Left forelimb (tissue), 1 donor: ENCODE results near the gene RAB11A.

Experiments used
- DNase-seq: peaks from one replicate; pipeline ENCODE4 v3.0.0-alpha.2; 2018; ENCODE audit warnings: low spot score

RAB11A gene

DNA sequence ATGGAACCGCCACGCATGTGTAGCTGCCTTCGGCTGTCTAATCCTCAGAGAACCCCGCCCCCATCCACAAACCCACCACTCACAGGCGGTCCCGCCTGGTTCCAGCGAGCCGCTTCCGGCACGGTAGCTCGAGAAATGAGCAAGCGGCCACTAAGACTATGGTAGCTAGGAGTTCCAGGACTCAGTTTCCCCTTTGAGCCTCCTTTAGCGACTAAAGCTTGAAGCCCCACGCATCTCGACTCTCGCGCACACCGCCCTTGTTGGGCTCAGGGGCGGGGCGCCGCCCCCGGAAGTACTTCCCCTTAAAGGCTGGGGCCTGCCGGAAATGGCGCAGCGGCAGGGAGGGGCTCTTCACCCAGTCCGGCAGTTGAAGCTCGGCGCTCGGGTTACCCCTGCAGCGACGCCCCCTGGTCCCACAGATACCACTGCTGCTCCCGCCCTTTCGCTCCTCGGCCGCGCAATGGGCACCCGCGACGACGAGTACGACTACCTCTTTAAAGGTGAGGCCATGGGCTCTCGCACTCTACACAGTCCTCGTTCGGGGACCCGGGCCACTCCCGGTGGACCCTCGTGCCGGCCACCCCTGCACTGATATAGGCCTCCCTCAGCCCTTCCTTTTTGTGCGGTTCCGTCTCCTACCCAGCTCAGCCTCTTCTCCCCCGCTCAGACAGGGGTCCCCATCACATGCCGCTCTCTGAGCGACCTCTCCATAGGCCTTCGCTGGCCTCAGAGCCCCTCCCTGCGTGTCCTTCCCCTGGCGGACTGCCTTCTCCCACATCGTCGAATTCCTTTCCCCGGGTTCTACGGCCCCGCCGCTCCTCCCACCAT, at the start of gene RAB11A:
TSS of gene RAB11A (plus strand) at position 366 of the 828 bp plus-strand sequence. CDS start at position 461, 95 bp downstream.
- DNase-seq: peak; percentile 98

GRCh38 chr15:65819563-65819960, 49.7 kb upstream of the RAB11A start:
- no peak for DNase-seq

DNA sequence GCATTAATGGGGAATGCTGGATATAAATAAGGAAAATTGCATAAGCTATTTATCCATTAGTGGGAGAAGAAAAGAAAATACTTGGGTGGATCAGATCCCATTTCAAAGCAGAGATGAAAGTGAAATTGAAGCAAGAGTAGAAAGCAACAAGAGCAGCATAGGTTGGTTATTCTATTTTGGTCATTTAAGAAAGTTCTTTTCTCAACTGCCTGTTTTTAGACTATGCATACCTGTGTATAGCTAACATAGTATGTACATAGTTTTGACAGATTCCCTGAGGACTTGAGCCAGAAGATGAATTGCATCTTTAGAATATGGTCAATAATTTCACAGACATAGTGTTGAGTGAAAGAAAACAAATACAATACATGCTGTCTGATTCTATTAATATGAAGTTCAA, 48.2 kb upstream of the RAB11A start:
- no peak for DNase-seq

DNA sequence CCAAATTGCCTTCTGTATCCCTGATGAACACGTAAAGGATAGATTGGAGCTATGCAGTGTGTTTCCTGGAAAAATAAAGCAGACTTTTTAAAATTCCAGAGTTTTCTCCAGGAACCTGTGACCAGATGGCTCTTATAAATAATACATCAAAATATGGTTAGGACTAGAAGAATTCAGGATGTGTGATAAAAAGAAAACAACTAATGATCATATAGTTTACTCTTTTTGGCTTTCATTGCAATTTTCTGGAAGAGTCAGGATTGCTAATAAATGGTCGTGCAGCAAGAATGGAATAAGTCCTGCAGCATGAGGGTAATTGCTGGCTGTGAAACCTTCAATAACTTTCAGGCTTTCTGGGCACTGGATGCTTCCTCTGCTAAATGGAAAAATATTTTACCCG, 47.0 kb upstream of the RAB11A start:
- DNase-seq: no peak

DNA sequence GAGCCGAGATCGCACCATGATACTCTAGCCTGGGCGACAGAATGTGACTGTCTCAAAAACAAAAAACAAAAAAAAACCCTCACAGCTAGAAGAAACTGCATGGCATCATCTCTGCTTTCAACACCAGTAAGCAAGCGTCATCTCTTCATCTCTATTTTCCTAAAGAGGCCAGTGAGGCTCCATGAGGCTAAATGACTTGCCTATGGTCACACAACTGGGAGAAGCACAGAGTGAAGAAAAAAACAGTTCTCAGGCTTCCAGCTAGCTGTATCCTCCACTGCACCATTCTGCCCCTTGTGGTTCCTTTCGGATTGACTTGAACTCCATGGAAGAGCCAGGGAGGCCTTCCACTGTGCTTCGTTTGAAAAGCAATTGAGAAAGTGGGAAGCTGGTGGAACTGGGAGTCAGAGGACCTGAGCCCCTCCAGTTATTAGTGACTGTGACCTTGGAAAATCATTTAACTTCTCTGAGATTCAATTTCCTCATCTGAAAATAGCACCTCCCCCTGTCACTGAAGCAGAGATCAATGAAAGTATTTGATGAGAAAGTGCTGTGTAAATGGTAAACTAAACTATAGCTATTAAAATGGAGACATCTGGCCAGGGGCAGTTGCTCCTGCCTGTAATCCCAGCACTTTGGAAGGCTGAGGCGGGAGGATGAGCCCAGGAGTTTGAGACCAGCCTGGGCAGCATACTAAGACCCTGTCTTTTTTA, 45.1 kb upstream of the RAB11A start:
- DNase-seq: no peak

- no peak for DNase-seq
Observed at GRCh38 chr15:65824941-65825544, 44.2 kb upstream of the RAB11A start.

- no peak for DNase-seq
Observed at GRCh38 chr15:65827065-65827464, 42.2 kb upstream of the RAB11A start.

GRCh38 chr15:65828585-65828984, 40.7 kb upstream of the RAB11A start:
- DNase-seq: no peak

GRCh38 chr15:65829130-65829764, 40.0 kb upstream of the RAB11A start:
- no peak for DNase-seq

DNA sequence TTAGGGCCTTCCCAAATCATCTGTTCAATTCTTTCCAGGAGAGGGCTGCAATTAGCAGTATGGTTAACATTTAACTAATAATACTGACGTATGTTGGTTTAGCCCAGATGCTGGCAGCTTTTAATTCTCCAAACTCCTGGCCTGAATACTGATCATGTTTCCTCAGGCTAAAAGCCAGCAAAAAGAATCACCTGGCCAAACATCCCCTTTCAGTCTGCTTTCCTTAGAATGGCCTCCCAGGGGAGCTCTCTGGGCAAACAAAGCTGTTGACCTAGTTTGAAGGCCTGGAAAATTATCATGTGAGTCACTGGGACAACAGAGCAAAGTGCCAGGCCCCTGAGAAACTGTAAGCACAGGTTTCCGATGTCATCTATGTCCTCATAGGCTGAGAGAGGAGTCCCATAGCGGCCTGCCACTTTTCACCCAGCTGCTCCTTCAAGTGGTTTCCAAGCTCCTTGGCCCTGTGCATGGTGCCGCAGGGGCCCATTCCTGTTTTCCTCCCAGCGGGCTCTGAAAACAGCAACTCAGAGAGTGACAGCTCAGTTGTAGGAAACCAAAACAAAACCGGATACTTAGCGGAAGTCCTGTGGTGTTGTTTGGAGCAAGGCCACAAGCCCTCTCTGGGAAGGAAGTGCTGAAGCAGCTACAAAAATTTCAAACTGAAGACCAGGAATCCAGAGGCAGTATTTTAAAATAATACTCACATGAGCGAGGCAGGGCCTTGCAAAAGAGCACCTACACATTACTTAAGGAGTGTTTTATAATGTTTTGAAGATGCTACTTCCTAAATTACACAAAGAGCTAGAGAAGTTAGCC, 36.5 kb upstream of the RAB11A start:
- DNase-seq: peak; percentile 80

DNA sequence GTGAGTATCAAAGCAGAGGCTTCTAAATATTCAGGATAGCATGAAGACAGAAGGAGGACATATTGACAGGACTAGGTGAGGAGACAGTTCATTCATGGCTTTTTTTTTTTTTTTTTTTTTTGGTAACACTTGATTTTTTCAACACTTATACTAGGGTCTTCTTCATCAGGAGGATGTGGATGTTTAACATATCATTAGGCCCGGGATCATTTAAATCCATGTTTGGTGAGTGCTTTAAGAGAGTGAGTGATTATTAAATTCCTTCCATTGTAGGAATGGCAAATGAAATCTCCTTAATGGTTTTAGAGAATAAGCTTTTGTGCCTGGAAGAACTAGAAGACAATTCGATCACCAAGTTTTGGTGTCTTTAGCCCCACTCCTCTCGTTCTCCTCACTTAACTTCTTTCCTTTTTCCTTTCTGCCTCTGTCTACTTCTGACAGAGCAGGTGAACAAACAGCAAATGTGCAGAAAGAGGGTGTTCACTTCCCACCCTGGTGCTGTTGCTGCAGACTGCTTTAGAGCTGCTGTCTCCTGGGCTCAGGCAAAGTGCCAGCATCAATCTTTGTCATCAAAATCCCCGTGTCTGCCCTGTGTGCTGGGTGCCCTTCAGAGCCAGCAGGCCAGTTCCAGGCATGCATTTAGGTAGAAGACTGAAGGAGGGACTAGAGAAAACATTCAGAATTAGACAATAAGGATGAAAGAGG, 35.6 kb upstream of the RAB11A start:
- no peak for DNase-seq

GRCh38 chr15:65834603-65835282, 34.5 kb upstream of the RAB11A start:
- no peak for DNase-seq

- no peak for DNase-seq
Observed at GRCh38 chr15:65835447-65835846, 33.8 kb upstream of the RAB11A start.

DNA sequence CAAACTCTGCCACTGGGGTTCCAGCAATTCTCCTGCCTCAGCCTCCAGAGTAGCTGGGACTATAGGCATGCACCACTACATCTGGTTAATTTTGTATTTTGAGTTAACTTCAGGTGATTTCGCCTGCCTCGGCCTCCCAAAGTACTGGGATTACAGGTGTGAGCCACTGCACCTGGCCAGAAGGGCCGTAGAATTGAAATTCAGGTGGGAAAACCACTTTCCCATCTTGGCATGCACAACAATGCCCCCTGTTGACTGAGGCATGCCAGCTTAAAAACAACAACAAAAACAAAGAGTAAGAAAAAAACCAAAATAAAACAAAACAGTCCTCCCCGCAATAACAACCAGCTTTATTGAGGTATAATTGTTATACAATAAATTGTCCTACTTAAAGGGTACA, 32.6 kb upstream of the RAB11A start:
- DNase-seq: no peak

DNA sequence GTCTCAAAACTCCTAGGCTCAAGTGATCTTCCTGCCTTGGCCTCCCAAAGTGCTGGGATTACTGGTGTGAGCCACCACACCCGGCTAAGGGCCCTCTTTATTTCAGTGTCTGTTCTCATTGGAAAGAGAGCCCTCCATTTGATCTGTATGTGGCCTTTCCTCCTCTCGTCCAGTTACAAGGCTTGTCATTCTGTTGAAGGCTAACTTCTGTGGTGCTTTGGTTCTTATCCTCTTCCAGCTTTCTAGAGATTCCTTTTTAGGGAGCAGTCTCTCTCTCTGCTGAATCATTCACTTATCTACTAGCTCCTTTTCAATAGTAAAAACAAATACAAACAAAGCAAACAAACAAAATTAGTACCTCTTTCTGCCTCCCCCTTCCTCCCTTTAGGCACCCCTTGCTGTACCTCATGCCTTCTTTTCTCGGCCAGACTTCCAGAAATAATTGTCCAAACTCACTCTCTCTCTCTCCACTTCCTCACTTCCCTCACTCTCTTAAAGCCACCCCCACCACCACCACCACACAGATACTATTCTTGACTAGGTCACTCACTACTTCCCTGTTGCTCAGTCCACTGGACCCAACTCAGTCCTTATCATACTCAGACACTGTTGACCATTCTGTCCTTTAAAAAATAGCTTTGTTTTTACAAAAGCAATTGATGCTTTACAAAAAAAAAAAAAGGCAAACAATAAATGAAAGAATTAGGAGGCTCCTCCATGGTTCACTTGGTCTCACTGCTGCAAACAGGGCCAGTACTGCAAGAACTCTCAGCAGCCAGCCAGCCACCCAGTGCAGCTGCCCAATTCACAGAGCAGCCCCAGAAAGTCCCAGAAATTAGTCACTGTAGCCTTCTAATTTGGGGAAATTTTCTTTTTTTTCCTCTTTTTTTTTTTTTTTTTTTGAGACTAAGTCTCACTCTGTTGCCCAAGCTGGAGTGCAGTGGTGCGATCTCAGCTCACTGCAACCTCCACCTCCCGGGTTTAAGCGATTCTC, 31.7 kb upstream of the RAB11A start:
- DNase-seq: no peak

- DNase-seq: no peak
Observed at GRCh38 chr15:65839354-65839901, 29.9 kb upstream of the RAB11A start.

DNA sequence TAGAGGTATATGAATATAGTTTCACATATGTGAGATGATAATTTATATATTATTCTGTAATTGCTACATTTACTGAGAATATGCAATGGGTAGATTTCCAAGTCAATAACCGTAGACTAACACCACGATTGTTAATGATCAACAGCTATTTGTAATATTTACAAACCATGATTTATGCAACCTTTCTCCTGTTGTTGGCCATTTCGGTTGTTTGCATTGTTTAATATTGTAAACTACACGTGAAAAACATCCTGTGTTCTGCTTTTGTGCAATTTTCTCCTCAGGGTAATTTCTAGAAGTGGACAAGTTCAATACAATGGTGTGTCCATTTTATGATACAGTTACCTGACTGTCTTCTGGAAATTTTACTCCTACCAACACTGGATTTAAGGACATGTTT, 29.3 kb upstream of the RAB11A start:
- no peak for DNase-seq

DNA sequence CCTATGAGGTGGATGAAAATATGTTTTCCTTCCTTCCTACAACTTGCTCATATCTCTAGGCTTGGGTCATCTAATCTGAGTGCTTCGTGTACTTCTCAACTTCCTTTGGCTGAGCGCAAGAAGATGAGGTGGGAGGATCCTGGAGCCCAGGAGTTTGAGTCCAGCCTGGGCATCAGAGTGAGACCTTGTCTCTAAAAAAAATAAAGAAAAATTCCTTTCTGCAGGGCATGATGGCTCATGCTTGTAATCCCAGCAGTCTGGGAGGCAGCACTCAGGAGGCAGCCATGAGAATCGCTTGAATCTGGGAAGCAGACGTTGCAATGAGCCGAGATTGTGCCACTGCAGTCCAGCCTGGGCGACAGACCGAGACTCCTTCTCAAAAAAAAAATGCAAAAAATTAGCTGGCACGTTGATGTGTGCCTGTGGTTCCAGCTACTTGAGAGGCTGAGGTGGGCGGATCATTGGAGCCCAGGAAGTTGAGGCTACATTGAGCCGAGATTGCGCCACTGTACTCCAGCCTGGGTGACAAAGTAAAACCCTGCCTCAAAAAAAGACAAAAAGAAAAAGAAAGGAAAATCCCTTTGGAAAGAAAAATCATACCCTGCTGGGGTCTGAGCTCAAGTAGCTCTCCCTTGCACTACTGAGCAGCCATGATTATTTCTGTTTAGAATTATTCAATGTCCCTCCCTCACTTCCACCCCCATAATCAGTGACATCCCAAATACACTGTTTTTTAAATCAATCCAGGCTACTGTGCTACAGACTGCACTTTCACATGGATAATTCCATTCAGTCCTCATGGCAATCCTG, 28.0 kb upstream of the RAB11A start:
- DNase-seq: no peak
